Suppressor macrophage treated with lipopolysaccharide for 1 hour (primary cell): ENCODE results near the gene NUP88.

Experiments
- DNase-seq, 3 donors: peaks; one replicate each; pipeline ENCODE4 v3.0.0-alpha.2; 2020 to 2022

NUP88 gene

GRCh38 chr17:5418858-5419355, 555 bp downstream of the NUP88 start:
- DNase-seq = peak; percentile 49 to 63 (median 53)

GRCh38 chr17:5416901-5417300, 2.6 kb downstream of the NUP88 start:
- no peak for DNase-seq

GRCh38 chr17:5413682-5414081, 5.8 kb downstream of the NUP88 start:
- peak; percentile 44 to 77 (median 74) for DNase-seq

GRCh38 chr17:5410594-5411272, 8.7 kb downstream of the NUP88 start:
- no peak for DNase-seq

- no peak for DNase-seq
Observed at GRCh38 chr17:5408186-5408585, 11.3 kb downstream of the NUP88 start.

GRCh38 chr17:5405400-5405799, 14.1 kb downstream of the NUP88 start:
- DNase-seq = no peak

- DNase-seq = no peak
Observed at GRCh38 chr17:5399767-5400166, 19.7 kb downstream of the NUP88 start.

GRCh38 chr17:5396612-5397011, 22.9 kb downstream of the NUP88 start:
- DNase-seq = peak in 1 of 3 donors; percentile 5

GRCh38 chr17:5391678-5392077, 27.8 kb downstream of the NUP88 start:
- DNase-seq = no peak

GRCh38 chr17:5381542-5381941, 37.9 kb downstream of the NUP88 start:
- no peak for DNase-seq

GRCh38 chr17:5380491-5381135, 38.8 kb downstream of the NUP88 start:
- no peak for DNase-seq

- no peak for DNase-seq
Observed at GRCh38 chr17:5379351-5380107, 39.9 kb downstream of the NUP88 start.

GRCh38 chr17:5378566-5379207, 40.8 kb downstream of the NUP88 start:
- no peak for DNase-seq

GRCh38 chr17:5373112-5373511, 46.4 kb downstream of the NUP88 start:
- no peak for DNase-seq

- no peak for DNase-seq
Observed at GRCh38 chr17:5370411-5370810, 49.1 kb downstream of the NUP88 start.

GRCh38 chr17:5365831-5366230, 53.6 kb downstream of the NUP88 start:
- DNase-seq = no peak

GRCh38 chr17:5364696-5365095, 54.8 kb downstream of the NUP88 start:
- no peak for DNase-seq

- DNase-seq = peak; percentile 22 to 28 (median 22)
Observed at GRCh38 chr17:5364156-5364555, 55.3 kb downstream of the NUP88 start.

- no peak for DNase-seq
Observed at GRCh38 chr17:5362162-5362811, 57.2 kb downstream of the NUP88 start.

- no peak for DNase-seq
Observed at GRCh38 chr17:5361426-5361825, 58.0 kb downstream of the NUP88 start.

GRCh38 chr17:5355421-5356129, 63.9 kb downstream of the NUP88 start:
- no peak for DNase-seq

GRCh38 chr17:5354886-5355415, 64.5 kb downstream of the NUP88 start:
- DNase-seq = no peak
